SU-DHL-6 (cell line): ENCODE measurements around the gene SLC35B1.

Experiments
- EZH2phosphoT487 ChIP-seq: fragments of 200-600 bp; sonication (generic), shearing (Covaris generic); conservative IDR thresholded peaks from 2 replicates; pipeline ENCODE4 v1.6.1; 2018; ENCODE audit warnings: mild to moderate bottlenecking, antibody characterized with exemption, low read length, moderate library complexity, mixed read lengths
- TF ChIP-seq, protein P1 (sequence below): fragments of 200-600 bp; sonication (generic); IDR thresholded peaks from one replicate; pipeline ENCODE4 v1.5.1; 2017; ENCODE audit warnings: antibody characterized with exemption, mild to moderate bottlenecking, low read length, moderate library complexity; ENCODE audit not compliant: insufficient read depth, poor library complexity, severe bottlenecking

DNA sequence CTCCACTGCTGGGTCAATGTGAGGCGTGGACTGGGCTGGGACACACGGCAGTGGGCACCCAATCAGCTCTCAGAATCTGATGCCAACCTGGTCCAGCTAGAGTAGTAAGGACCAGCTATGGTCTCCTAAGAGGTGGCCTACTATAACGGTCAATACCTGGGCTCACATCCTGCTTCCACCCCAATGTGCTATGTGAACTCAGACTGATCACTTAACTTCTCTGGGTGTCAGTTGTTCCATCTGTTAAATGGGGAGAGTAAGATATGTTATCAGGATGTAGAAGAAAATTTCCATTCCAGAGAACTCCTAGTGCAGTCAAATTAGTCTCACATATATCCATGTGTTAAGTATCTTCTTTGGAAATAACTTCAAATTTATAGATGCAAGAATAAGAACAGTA, 42.0 kb upstream of the SLC35B1 start:
- TF ChIP-seq, protein P1, sequence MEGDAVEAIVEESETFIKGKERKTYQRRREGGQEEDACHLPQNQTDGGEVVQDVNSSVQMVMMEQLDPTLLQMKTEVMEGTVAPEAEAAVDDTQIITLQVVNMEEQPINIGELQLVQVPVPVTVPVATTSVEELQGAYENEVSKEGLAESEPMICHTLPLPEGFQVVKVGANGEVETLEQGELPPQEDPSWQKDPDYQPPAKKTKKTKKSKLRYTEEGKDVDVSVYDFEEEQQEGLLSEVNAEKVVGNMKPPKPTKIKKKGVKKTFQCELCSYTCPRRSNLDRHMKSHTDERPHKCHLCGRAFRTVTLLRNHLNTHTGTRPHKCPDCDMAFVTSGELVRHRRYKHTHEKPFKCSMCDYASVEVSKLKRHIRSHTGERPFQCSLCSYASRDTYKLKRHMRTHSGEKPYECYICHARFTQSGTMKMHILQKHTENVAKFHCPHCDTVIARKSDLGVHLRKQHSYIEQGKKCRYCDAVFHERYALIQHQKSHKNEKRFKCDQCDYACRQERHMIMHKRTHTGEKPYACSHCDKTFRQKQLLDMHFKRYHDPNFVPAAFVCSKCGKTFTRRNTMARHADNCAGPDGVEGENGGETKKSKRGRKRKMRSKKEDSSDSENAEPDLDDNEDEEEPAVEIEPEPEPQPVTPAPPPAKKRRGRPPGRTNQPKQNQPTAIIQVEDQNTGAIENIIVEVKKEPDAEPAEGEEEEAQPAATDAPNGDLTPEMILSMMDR: no peak
- TF ChIP-seq EZH2phosphoT487: no peak
